GM23338 (cell line): Measurements from ENCODE around the gene F11R. TPM values are rescaled to one million over a fixed set of nuclear protein-coding genes. Genes with fewer than 3 reads are reported as not detected.

ENCODE experiments used
- ATAC-seq: fragments of 200-7000 bp; cut with Tn5 transposase; 3 replicates; pipeline ENCODE4 v1.9.1; 2020
- DNase-seq: peaks from one replicate; pipeline ENCODE4 v3.0.0-alpha.2; 2015; ENCODE audit warnings: low spot score
- H2AFZ ChIP-seq: fragments of 200-600 bp; sonication (generic); 2 replicates; pipeline ENCODE4 v1.8.0; 2016; ENCODE audit warnings: antibody characterized with exemption, mild to moderate bottlenecking, moderate library complexity
- H3F3A ChIP-seq: fragments of 200-600 bp; sonication (generic); replicated peaks from 2 replicates; pipeline ENCODE4 v1.8.0; 2017; ENCODE audit warnings: antibody characterized with exemption, mixed run types, low read depth
- H3K27ac ChIP-seq: fragments of 200-600 bp; sonication (generic); 2 replicates; pipeline ENCODE4 v1.6.1; 2016; ENCODE audit warnings: low read depth
- H3K27me3 ChIP-seq: fragments of 200-600 bp; sonication (generic); 2 replicates; pipeline ENCODE4 v1.8.0; 2016; ENCODE audit warnings: mild to moderate bottlenecking, mixed run types, moderate library complexity; ENCODE audit not compliant: insufficient read depth
- H3K36me3 ChIP-seq: fragments of 200-600 bp; sonication (generic); 2 replicates; pipeline ENCODE4 v1.8.0; 2016; ENCODE audit warnings: mild to moderate bottlenecking; ENCODE audit not compliant: insufficient read depth
- H3K4me1 ChIP-seq: fragments of 200-600 bp; sonication (generic); 2 replicates; pipeline ENCODE4 v1.8.0; 2016; ENCODE audit warnings: mild to moderate bottlenecking, moderate library complexity; ENCODE audit not compliant: insufficient read depth
- H3K4me2 ChIP-seq: fragments of 200-600 bp; sonication (generic); 2 replicates; pipeline ENCODE4 v1.7.1; 2017; ENCODE audit warnings: mixed run types
- H3K4me3 ChIP-seq: fragments of 200-600 bp; sonication (generic); 2 replicates; pipeline ENCODE4 v1.6.1; 2016; ENCODE audit warnings: mixed run types
- H3K79me2 ChIP-seq: fragments of 200-600 bp; sonication (generic); replicated peaks from 2 replicates; pipeline ENCODE4 v1.8.0; 2017; ENCODE audit warnings: mild to moderate bottlenecking; ENCODE audit not compliant: insufficient read depth
- H3K9me2 ChIP-seq: fragments of 200-600 bp; sonication (generic); 2 replicates; pipeline ENCODE4 v1.8.0; 2017; ENCODE audit not compliant: insufficient read depth
- H4K20me1 ChIP-seq: fragments of 200-600 bp; sonication (generic); replicated peaks from 2 replicates; pipeline ENCODE4 v1.8.0; 2017; ENCODE audit warnings: mild to moderate bottlenecking; ENCODE audit not compliant: insufficient read depth
- H3K27ac Mint-ChIP-seq: 2 replicates; pipeline ENCODE4 v1.8.0; 2020; ENCODE audit warnings: inconsistent platforms, mild to moderate bottlenecking, moderate library complexity, mixed read lengths
- H3K27me3 Mint-ChIP-seq: 3 replicates; pipeline ENCODE4 v1.8.0; 2022; ENCODE audit warnings: low read depth, mild to moderate bottlenecking, moderate library complexity, mixed read lengths, inconsistent platforms; ENCODE audit not compliant: insufficient read depth, poor library complexity
- H3K36me3 Mint-ChIP-seq: 3 replicates; pipeline ENCODE4 v1.8.0; 2021; ENCODE audit warnings: low read depth, mild to moderate bottlenecking, inconsistent platforms, moderate library complexity, mixed read lengths
- H3K4me1 Mint-ChIP-seq: 3 replicates; pipeline ENCODE4 v1.8.0; 2020; ENCODE audit warnings: mild to moderate bottlenecking, inconsistent platforms, mixed read lengths
- H3K4me3 Mint-ChIP-seq: 3 replicates; pipeline ENCODE4 v1.8.0; 2021; ENCODE audit warnings: moderate library complexity, mild to moderate bottlenecking, inconsistent platforms, mixed read lengths
- H3K9me3 Mint-ChIP-seq: 3 replicates; pipeline ENCODE4 v1.8.0; 2020; ENCODE audit warnings: moderate library complexity, mild to moderate bottlenecking, inconsistent platforms, mixed read lengths
- CREB1 ChIP-seq: fragments of 250-450 bp; sonication (Bioruptor Pico); IDR thresholded peaks from 2 replicates; pipeline ENCODE4 v1.5.0; 2020; ENCODE audit warnings: low read depth, mild to moderate bottlenecking, moderate library complexity
- EZH2 ChIP-seq: fragments of 200-600 bp; sonication (generic); IDR thresholded peaks from one replicate; pipeline ENCODE4 v1.8.0; 2017; ENCODE audit warnings: antibody characterized with exemption, mild to moderate bottlenecking, low read depth; ENCODE audit not compliant: unreplicated experiment
- JUNB ChIP-seq: IDR thresholded peaks from one replicate; pipeline ENCODE4 v1.6.1; 2016; ENCODE audit warnings: antibody characterized with exemption; ENCODE audit not compliant: unreplicated experiment
- NANOG ChIP-seq: IDR thresholded peaks from 2 replicates; pipeline ENCODE4 v1.6.1; 2016; ENCODE audit warnings: antibody characterized with exemption, borderline replicate concordance
- POLR2AphosphoS5 ChIP-seq: IDR thresholded peaks from 2 replicates; pipeline ENCODE4 v1.6.1; 2016; ENCODE audit warnings: antibody characterized with exemption, low read depth
- ZNF114 ChIP-seq: fragments of 250-450 bp; sonication (Bioruptor Pico); IDR thresholded peaks from 2 replicates; pipeline ENCODE4 v1.5.0; 2020; ENCODE audit warnings: mild to moderate bottlenecking, moderate library complexity
- polyA plus RNA-seq: library from polyadenylated mRNA; unstranded; fragments of >200 nt; fragmentation: Nextera tagmentation; extraction: Ambion mirVana; gene quantifications from 2 replicates; pipeline ENCODE4 v1.2.1, GENCODE V29; 2016
- total RNA-seq: library from RNA; depleted of rRNA; stranded (reverse); fragments of >200 nt; shearing (Covaris generic); gene quantifications from 2 replicates; pipeline ENCODE4 v1.2.3, GENCODE V29; 2014
- TF ChIP-seq, protein P1 (sequence below): fragments of 250-450 bp; sonication (Bioruptor Pico); IDR thresholded peaks from 2 replicates; pipeline ENCODE4 v1.5.0; 2020; ENCODE audit warnings: mild to moderate bottlenecking, moderate library complexity
- TF ChIP-seq, protein P2 (sequence below): IDR thresholded peaks from one replicate; pipeline ENCODE4 v1.6.1; 2018; ENCODE audit warnings: antibody characterized with exemption; ENCODE audit not compliant: unreplicated experiment
- TF ChIP-seq, protein P3 (sequence below), 2 experiments: fragments of 200-600 bp in 1 of 2; sonication (generic) in 1 of 2; conservative IDR thresholded peaks; 2 replicates each; pipeline versions ENCODE4 v1.5.1 to v1.6.1; 2016 to 2017; ENCODE audit warnings: antibody characterized with exemption in 2 of 2, low read depth in 2 of 2, mild to moderate bottlenecking in 2 of 2, moderate library complexity in 1 of 2

F11R gene
- total and polyA plus RNA-seq, 2 experiments from 2014 or later = 51.0 to 169 TPM

DNA sequence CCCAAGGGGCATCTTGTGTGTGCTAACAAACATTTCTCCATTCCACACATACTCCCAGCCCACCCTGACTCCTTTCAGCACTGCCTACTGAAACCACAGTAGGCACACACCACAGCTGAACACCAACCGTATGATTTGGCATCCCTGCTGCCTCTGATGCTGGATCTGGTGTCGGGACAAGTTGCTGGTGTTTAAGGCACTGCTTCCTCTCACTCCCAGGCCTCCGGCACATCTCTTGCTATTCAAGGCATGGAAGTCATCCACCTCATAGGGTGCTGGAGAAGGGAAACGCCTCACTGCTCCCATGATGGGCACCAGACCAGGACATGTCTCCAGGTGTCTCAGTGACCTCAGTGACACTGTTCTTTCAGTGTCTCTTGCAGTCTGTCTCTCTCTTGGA lies 64.0 kb downstream of the F11R start (continued):
- TF ChIP-seq, protein P1, sequence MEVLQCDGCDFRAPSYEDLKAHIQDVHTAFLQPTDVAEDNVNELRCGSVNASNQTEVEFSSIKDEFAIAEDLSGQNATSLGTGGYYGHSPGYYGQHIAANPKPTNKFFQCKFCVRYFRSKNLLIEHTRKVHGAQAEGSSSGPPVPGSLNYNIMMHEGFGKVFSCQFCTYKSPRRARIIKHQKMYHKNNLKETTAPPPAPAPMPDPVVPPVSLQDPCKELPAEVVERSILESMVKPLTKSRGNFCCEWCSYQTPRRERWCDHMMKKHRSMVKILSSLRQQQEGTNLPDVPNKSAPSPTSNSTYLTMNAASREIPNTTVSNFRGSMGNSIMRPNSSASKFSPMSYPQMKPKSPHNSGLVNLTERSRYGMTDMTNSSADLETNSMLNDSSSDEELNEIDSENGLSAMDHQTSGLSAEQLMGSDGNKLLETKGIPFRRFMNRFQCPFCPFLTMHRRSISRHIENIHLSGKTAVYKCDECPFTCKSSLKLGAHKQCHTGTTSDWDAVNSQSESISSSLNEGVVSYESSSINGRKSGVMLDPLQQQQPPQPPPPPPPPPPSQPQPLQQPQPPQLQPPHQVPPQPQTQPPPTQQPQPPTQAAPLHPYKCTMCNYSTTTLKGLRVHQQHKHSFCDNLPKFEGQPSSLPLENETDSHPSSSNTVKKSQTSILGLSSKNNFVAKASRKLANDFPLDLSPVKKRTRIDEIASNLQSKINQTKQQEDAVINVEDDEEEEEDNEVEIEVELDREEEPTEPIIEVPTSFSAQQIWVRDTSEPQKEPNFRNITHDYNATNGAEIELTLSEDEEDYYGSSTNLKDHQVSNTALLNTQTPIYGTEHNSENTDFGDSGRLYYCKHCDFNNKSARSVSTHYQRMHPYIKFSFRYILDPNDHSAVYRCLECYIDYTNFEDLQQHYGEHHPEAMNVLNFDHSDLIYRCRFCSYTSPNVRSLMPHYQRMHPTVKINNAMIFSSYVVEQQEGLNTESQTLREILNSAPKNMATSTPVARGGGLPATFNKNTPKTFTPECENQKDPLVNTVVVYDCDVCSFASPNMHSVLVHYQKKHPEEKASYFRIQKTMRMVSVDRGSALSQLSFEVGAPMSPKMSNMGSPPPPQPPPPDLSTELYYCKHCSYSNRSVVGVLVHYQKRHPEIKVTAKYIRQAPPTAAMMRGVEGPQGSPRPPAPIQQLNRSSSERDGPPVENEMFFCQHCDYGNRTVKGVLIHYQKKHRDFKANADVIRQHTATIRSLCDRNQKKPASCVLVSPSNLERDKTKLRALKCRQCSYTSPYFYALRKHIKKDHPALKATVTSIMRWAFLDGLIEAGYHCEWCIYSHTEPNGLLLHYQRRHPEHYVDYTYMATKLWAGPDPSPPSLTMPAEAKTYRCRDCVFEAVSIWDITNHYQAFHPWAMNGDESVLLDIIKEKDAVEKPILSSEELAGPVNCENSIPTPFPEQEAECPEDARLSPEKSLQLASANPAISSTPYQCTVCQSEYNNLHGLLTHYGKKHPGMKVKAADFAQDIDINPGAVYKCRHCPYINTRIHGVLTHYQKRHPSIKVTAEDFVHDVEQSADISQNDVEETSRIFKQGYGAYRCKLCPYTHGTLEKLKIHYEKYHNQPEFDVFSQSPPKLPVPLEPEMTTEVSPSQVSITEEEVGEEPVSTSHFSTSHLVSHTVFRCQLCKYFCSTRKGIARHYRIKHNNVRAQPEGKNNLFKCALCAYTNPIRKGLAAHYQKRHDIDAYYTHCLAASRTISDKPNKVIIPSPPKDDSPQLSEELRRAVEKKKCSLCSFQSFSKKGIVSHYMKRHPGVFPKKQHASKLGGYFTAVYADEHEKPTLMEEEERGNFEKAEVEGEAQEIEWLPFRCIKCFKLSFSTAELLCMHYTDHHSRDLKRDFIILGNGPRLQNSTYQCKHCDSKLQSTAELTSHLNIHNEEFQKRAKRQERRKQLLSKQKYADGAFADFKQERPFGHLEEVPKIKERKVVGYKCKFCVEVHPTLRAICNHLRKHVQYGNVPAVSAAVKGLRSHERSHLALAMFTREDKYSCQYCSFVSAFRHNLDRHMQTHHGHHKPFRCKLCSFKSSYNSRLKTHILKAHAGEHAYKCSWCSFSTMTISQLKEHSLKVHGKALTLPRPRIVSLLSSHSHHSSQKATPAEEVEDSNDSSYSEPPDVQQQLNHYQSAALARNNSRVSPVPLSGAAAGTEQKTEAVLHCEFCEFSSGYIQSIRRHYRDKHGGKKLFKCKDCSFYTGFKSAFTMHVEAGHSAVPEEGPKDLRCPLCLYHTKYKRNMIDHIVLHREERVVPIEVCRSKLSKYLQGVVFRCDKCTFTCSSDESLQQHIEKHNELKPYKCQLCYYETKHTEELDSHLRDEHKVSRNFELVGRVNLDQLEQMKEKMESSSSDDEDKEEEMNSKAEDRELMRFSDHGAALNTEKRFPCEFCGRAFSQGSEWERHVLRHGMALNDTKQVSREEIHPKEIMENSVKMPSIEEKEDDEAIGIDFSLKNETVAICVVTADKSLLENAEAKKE = no peak

DNA sequence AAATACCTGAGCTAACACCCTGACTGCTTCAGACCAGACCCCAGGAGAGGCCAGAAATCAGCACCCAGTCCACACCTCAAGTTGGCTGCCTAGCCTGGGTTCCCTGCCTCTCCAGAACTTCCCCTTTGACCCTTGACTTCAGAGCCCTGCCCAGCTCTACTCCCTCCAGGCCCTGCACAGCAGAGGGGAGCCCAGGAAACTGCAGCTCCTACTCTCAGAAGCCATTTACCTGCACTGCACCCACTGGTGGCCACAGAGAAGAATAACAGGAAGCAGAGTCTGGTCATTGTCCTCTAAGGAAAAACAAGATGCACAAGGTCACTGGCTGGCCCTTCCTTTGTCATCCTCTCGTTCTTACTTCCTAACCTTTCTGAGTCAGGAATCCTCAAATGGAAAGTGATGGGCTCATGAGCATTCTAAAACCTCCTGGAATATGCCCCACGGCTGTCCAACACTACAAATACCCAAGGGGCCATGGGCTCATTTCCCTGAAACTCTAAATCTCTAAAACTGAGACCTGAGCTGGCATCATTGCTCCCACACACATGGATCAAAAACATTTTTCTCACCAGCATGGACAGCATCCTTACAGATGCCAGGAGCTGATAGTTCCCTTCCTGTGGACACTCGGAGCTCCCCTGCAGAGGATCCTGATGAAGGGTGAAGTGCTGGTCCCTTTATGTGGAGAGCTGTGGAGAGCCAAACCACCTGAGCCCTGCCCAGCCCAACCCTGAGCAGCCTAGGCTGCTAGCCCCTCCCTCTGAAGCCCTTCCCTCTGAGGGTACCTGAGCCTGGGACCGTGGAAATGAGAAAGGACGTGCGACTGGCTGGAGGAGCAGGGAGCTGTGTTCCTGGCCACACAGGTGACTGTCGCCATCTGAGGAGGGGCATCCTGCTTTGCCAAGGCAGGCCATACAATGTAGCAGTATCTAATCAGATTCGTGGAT lies 66.5 kb downstream of the F11R start, which contains the start of gene ITLN2:
Gene ITLN2 (minus strand): TSS at position 652 of the 947 bp plus-strand sequence. CDS start 68 bp downstream, at position 584.
- Histone ChIP-seq H3K4me3 (0 out of 2 replicates have a peak within 1 kb of the TSS, but pooled peaks have one; percentile 14), H3F3A (no peaks in the 10 kb centered on the region), H3K27ac (peak within 1 kb of the TSS; percentile 46; the same call in 1 of the 2 replicates), H4K20me1 (no peaks in the 10 kb centered on the region), H2AFZ (peak within 1 kb of the TSS; percentile 80; the same call in 1 of the 2 replicates), H3K36me3 (no peaks in the 10 kb centered on the region), H3K79me2 (no peaks in the 10 kb centered on the region), H3K9me2 (no peaks in the 10 kb centered on the region), H3K27me3 (no peaks in the 10 kb centered on the region), H3K4me1 (peaks cover 7% of the 10 kb centered on the region), H3K4me2 (peak within 1 kb of the TSS; percentile 62; the same call in 1 of the 2 replicates)
- H3K9me3 Mint-ChIP-seq = no peaks in the 10 kb centered on the region
- peaks cover 30% of the 10 kb centered on the region for H3K4me1 Mint-ChIP-seq
- DNase-seq (peak; percentile 86), ATAC-seq (peak; percentile 91)
- no peaks in the 10 kb centered on the region; the same call in 2 of the 3 replicates for H3K36me3 Mint-ChIP-seq
- H3K27me3 Mint-ChIP-seq = peaks cover 4% of the 10 kb centered on the region
- no peak within 1 kb of the TSS; the same call in 2 of the 3 replicates for H3K4me3 Mint-ChIP-seq
- H3K27ac Mint-ChIP-seq = peak within 1 kb of the TSS; percentile 77
- TF ChIP-seq NANOG = no peak
- TF ChIP-seq, protein P2, sequence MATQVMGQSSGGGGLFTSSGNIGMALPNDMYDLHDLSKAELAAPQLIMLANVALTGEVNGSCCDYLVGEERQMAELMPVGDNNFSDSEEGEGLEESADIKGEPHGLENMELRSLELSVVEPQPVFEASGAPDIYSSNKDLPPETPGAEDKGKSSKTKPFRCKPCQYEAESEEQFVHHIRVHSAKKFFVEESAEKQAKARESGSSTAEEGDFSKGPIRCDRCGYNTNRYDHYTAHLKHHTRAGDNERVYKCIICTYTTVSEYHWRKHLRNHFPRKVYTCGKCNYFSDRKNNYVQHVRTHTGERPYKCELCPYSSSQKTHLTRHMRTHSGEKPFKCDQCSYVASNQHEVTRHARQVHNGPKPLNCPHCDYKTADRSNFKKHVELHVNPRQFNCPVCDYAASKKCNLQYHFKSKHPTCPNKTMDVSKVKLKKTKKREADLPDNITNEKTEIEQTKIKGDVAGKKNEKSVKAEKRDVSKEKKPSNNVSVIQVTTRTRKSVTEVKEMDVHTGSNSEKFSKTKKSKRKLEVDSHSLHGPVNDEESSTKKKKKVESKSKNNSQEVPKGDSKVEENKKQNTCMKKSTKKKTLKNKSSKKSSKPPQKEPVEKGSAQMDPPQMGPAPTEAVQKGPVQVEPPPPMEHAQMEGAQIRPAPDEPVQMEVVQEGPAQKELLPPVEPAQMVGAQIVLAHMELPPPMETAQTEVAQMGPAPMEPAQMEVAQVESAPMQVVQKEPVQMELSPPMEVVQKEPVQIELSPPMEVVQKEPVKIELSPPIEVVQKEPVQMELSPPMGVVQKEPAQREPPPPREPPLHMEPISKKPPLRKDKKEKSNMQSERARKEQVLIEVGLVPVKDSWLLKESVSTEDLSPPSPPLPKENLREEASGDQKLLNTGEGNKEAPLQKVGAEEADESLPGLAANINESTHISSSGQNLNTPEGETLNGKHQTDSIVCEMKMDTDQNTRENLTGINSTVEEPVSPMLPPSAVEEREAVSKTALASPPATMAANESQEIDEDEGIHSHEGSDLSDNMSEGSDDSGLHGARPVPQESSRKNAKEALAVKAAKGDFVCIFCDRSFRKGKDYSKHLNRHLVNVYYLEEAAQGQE = no peak
- TF ChIP-seq, protein P3, sequence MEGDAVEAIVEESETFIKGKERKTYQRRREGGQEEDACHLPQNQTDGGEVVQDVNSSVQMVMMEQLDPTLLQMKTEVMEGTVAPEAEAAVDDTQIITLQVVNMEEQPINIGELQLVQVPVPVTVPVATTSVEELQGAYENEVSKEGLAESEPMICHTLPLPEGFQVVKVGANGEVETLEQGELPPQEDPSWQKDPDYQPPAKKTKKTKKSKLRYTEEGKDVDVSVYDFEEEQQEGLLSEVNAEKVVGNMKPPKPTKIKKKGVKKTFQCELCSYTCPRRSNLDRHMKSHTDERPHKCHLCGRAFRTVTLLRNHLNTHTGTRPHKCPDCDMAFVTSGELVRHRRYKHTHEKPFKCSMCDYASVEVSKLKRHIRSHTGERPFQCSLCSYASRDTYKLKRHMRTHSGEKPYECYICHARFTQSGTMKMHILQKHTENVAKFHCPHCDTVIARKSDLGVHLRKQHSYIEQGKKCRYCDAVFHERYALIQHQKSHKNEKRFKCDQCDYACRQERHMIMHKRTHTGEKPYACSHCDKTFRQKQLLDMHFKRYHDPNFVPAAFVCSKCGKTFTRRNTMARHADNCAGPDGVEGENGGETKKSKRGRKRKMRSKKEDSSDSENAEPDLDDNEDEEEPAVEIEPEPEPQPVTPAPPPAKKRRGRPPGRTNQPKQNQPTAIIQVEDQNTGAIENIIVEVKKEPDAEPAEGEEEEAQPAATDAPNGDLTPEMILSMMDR (conservative IDR thresholded peaks at IDR 0.05; ENCODE audit: low read depth in 2 of 2) = peak; percentile 82 to 87
- no peak for TF ChIP-seq POLR2AphosphoS5
- TF ChIP-seq EZH2 = no peak
- TF ChIP-seq ZNF114 (CRISPR knock-in tag) = no peak
- TF ChIP-seq CREB1 = no peak
- TF ChIP-seq JUNB = no peak
